ENCODE results near the gene SEMA4D. TPM values are rescaled to one million over a fixed set of nuclear protein-coding genes. Genes with fewer than 3 reads are reported as not detected.

SEMA4D gene
- total RNA-seq, 1 donor from 2014 or later = 46.2 TPM

- H3K4me3 ChIP-seq = no peak overlapping the region
- no peaks in the 10 kb centered on the region for H3K36me3 ChIP-seq
- ATAC-seq = peak; percentile 77
- DNase-seq = no peak
- no peak for TF ChIP-seq CTCF (IDR thresholded peaks at IDR 0.05)
- H3K27me3 ChIP-seq = no peaks in the 10 kb centered on the region
- H3K4me1 ChIP-seq = no peaks in the 10 kb centered on the region
- intact Hi-C loops (cut with DNase I) = no loop called here
- no peaks in the 10 kb centered on the region for H3K9me3 ChIP-seq
- H3K27ac ChIP-seq = no peak overlapping the region
Observed at GRCh38 chr9:89505911-89506310, 8.0 kb upstream of the SEMA4D start.

GRCh38 chr9:89505048-89505447 lies 7.1 kb upstream of the SEMA4D start:
- DNase-seq (no peak), ATAC-seq (no peak)
- Histone ChIP-seq H3K4me1 (no peaks in the 10 kb centered on the region), H3K27ac (no peak overlapping the region), H3K27me3 (no peaks in the 10 kb centered on the region), H3K4me3 (no peak overlapping the region), H3K9me3 (no peaks in the 10 kb centered on the region), H3K36me3 (no peaks in the 10 kb centered on the region)
- TF ChIP-seq CTCF (IDR thresholded peaks at IDR 0.05) = no peak
- intact Hi-C loops (cut with DNase I) = no loop called here

GRCh38 chr9:89502671-89503070 lies 4.8 kb upstream of the SEMA4D start:
- Histone ChIP-seq H3K36me3 (no peaks in the 10 kb centered on the region), H3K4me1 (peaks cover 4% of the 10 kb centered on the region), H3K4me3 (no peak overlapping the region), H3K9me3 (no peaks in the 10 kb centered on the region), H3K27ac (no peak overlapping the region), H3K27me3 (no peaks in the 10 kb centered on the region)
- TF ChIP-seq CTCF (IDR thresholded peaks at IDR 0.05) = no peak
- DNase-seq (no peak), ATAC-seq (no peak)
- intact Hi-C loops (cut with DNase I) = no loop called here

- Histone ChIP-seq H3K9me3 (no peaks in the 10 kb centered on the region), H3K27ac (no peak overlapping the region), H3K4me3 (no peak overlapping the region), H3K27me3 (no peaks in the 10 kb centered on the region), H3K36me3 (no peaks in the 10 kb centered on the region), H3K4me1 (peaks cover 4% of the 10 kb centered on the region)
- no peak for TF ChIP-seq CTCF (IDR thresholded peaks at IDR 0.05)
- DNase-seq (no peak), ATAC-seq (no peak)
- intact Hi-C loops (cut with DNase I) = no loop called here
Observed at GRCh38 chr9:89502038-89502601, 4.2 kb upstream of the SEMA4D start.

- H3K27ac ChIP-seq = no peak overlapping the region
- intact Hi-C loops (cut with DNase I) = no loop called here
- no peaks in the 10 kb centered on the region for H3K27me3 ChIP-seq
- no peak overlapping the region for H3K4me3 ChIP-seq
- DNase-seq (no peak), ATAC-seq (no peak)
- H3K4me1 ChIP-seq = peaks cover 6% of the 10 kb centered on the region
- H3K9me3 ChIP-seq = no peaks in the 10 kb centered on the region
- TF ChIP-seq CTCF (IDR thresholded peaks at IDR 0.05) = no peak
- H3K36me3 ChIP-seq = no peaks in the 10 kb centered on the region
Observed at GRCh38 chr9:89501311-89501898, 3.5 kb upstream of the SEMA4D start.

GRCh38 chr9:89500008-89500407 lies 2.1 kb upstream of the SEMA4D start:
- no peak for TF ChIP-seq CTCF (IDR thresholded peaks at IDR 0.05)
- H3K9me3 ChIP-seq = no peaks in the 10 kb centered on the region
- ATAC-seq (no peak), DNase-seq (no peak)
- no peaks in the 10 kb centered on the region for H3K27me3 ChIP-seq
- no peak overlapping the region for H3K27ac ChIP-seq
- intact Hi-C loops (cut with DNase I) = no loop called here
- H3K4me3 ChIP-seq = no peak overlapping the region
- peaks cover 9% of the 10 kb centered on the region for H3K4me1 ChIP-seq
- H3K36me3 ChIP-seq = no peaks in the 10 kb centered on the region
